ENCODE data around the gene TENM3.

DNA sequence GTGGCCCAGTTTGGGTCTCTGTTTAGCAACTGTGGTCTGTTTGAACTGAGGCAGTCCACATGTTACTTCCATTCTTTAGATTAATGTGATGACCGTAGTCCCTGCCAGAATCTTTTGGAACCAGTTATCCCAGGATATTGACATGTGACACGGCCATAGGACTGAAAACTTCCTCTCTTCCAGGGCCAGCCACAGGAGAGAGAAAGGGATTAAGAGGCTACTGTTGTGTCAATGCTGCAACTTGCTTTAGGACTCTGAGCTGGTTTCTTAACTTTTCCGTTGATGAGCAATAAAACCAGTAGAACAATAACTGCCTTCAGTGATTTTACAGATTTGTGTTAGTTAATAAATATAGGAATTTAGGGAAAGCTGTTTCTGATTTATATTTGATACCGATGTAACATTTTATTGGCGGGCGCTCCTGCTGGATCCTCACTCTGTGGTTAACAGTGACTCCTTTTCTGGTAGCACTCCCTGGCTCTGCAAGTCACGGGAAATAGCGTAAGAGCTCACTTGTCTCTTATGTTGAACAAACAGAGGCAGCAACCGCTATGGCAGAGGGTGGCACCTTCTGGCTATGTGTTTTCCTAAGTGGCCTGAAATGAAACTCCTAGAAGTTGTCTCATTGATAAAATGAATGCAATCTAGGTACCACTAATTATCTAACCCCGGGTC lies 2.5 kb downstream of the TENM3 start:
- TF ChIP-seq, protein P1, sequence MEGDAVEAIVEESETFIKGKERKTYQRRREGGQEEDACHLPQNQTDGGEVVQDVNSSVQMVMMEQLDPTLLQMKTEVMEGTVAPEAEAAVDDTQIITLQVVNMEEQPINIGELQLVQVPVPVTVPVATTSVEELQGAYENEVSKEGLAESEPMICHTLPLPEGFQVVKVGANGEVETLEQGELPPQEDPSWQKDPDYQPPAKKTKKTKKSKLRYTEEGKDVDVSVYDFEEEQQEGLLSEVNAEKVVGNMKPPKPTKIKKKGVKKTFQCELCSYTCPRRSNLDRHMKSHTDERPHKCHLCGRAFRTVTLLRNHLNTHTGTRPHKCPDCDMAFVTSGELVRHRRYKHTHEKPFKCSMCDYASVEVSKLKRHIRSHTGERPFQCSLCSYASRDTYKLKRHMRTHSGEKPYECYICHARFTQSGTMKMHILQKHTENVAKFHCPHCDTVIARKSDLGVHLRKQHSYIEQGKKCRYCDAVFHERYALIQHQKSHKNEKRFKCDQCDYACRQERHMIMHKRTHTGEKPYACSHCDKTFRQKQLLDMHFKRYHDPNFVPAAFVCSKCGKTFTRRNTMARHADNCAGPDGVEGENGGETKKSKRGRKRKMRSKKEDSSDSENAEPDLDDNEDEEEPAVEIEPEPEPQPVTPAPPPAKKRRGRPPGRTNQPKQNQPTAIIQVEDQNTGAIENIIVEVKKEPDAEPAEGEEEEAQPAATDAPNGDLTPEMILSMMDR (IDR thresholded peaks at IDR 0.05), result no peak
- TF ChIP-seq POLR2A (IDR thresholded peaks at IDR 0.05), result no peak
- no peak for TF ChIP-seq POLR2AphosphoS5 (IDR thresholded peaks at IDR 0.05)
